HEK293 (cell line): ENCODE data around the gene RPL22.

Experiments
- CTCF ChIA-PET: fragments of 350-600 bp; formaldehyde crosslinking; extraction: SDS; loops from one replicate; lab custom pipeline; 2021; ENCODE audit warnings: antibody characterized with exemption; lab: Yijun Ruan, JAX
- POLR2A ChIA-PET: fragments of 300-600 bp; formaldehyde crosslinking; extraction: SDS; loops from one replicate; lab custom pipeline; 2020; ENCODE audit warnings: antibody characterized with exemption, inconsistent platforms; lab: Yijun Ruan, JAX
- H3K27ac ChIP-seq: fragments of 200-500 bp; sonication (Bioruptor generic); 2 replicates; pipeline ENCODE4 v1.5.1; 2014; ENCODE audit warnings: low read depth, low read length, control low read depth, inconsistent platforms; ENCODE audit errors: extremely low read depth
- H3K36me3 ChIP-seq, 2 experiments: fragments of 200-500 bp in 1 of 2; sonication (Bioruptor generic) in 1 of 2; 1 replicate in 1 of 2; 2 replicates in 1 of 2; pipeline ENCODE4 v1.5.1; 2014 to 2017; ENCODE audit warnings: inconsistent platforms in 2 of 2, low read length in 2 of 2; ENCODE audit not compliant: control insufficient read depth in 2 of 2, insufficient read depth in 1 of 2
- H3K4me1 ChIP-seq: fragments of 200-500 bp; sonication (Bioruptor generic); 2 replicates; pipeline ENCODE4 v1.5.1; 2014; ENCODE audit warnings: mild to moderate bottlenecking, low read length, inconsistent platforms; ENCODE audit not compliant: control insufficient read depth, insufficient read depth
- H3K4me3 ChIP-seq: 2 replicates; pipeline ENCODE4 v1.5.1; 2011; ENCODE audit warnings: low read depth, mild to moderate bottlenecking, control low read depth, low read length, moderate library complexity
- H3K9me3 ChIP-seq: fragments of 200-500 bp; sonication (Bioruptor generic); 2 replicates; pipeline ENCODE4 v1.5.1; 2014; ENCODE audit warnings: low read depth, low read length, inconsistent platforms; ENCODE audit not compliant: control insufficient read depth, insufficient read depth
- KLF7 ChIP-seq: fragments of 450-650 bp; formaldehyde crosslinking; IDR thresholded peaks from 2 replicates; pipeline ENCODE4 v1.5.1; 2016; ENCODE audit warnings: missing biosample characterization, missing genetic modification characterization, borderline replicate concordance
- OSR2 ChIP-seq: fragments of 450-650 bp; formaldehyde crosslinking; IDR thresholded peaks from 2 replicates; pipeline ENCODE4 v1.5.1; 2016; ENCODE audit warnings: missing biosample characterization, missing genetic modification characterization
- SP2 ChIP-seq: fragments of 450-650 bp; formaldehyde crosslinking; IDR thresholded peaks from 2 replicates; pipeline ENCODE4 v1.5.1; 2016; ENCODE audit warnings: missing biosample characterization, missing genetic modification characterization
- ZBTB20 ChIP-seq: fragments of 450-650 bp; formaldehyde crosslinking; IDR thresholded peaks from 2 replicates; pipeline ENCODE4 v1.5.1; 2016; ENCODE audit warnings: missing biosample characterization, missing genetic modification characterization
- ZFP3 ChIP-seq: fragments of 450-650 bp; formaldehyde crosslinking; IDR thresholded peaks from 2 replicates; pipeline ENCODE4 v1.5.1; 2016; ENCODE audit warnings: low read depth, missing biosample characterization, missing genetic modification characterization
- ZNF138 ChIP-seq: fragments of 450-650 bp; formaldehyde crosslinking; IDR thresholded peaks from 2 replicates; pipeline ENCODE4 v1.5.1; 2016; ENCODE audit warnings: missing biosample characterization, missing genetic modification characterization, borderline replicate concordance
- ZNF292 ChIP-seq: fragments of 450-650 bp; formaldehyde crosslinking; IDR thresholded peaks from 2 replicates; pipeline ENCODE4 v1.5.1; 2016; ENCODE audit warnings: low read depth, missing biosample characterization, missing genetic modification characterization, borderline replicate concordance
- ZNF335 ChIP-seq: fragments of 450-650 bp; formaldehyde crosslinking; conservative IDR thresholded peaks from 2 replicates; pipeline ENCODE4 v1.5.1; 2016; ENCODE audit warnings: missing biosample characterization, missing genetic modification characterization
- ZNF626 ChIP-seq: fragments of 450-650 bp; sonication (Bioruptor Pico); formaldehyde crosslinking; IDR thresholded peaks from 2 replicates; pipeline ENCODE4 v1.5.1; 2018; ENCODE audit warnings: missing biosample characterization, missing genetic modification characterization, inconsistent platforms
- ZNF658 ChIP-seq: fragments of 450-650 bp; formaldehyde crosslinking; IDR thresholded peaks from 2 replicates; pipeline ENCODE4; 2016; ENCODE audit warnings: missing biosample characterization, missing genetic modification characterization
- ZNF707 ChIP-seq: fragments of 450-650 bp; formaldehyde crosslinking; IDR thresholded peaks from 2 replicates; pipeline ENCODE4 v1.5.1; 2016; ENCODE audit warnings: missing biosample characterization, missing genetic modification characterization
- ZNF776 ChIP-seq: fragments of 450-650 bp; formaldehyde crosslinking; IDR thresholded peaks from 2 replicates; pipeline ENCODE4 v1.5.0; 2017; ENCODE audit warnings: missing biosample characterization, missing genetic modification characterization, borderline replicate concordance
- ZNF785 ChIP-seq: fragments of 450-650 bp; formaldehyde crosslinking; IDR thresholded peaks from 2 replicates; pipeline ENCODE4 v1.5.1; 2016; ENCODE audit warnings: missing biosample characterization, missing genetic modification characterization
- ZXDB ChIP-seq: fragments of 450-650 bp; formaldehyde crosslinking; IDR thresholded peaks from 2 replicates; pipeline ENCODE4 v1.5.1; 2016; ENCODE audit warnings: missing biosample characterization, missing genetic modification characterization
- TF ChIP-seq, protein P1 (sequence below): fragments of 450-650 bp; formaldehyde crosslinking; IDR thresholded peaks from 2 replicates; pipeline ENCODE4 v1.5.1; 2016; ENCODE audit warnings: missing biosample characterization, missing genetic modification characterization
- TF ChIP-seq, protein P2 (sequence below): fragments of 450-650 bp; formaldehyde crosslinking; IDR thresholded peaks from 2 replicates; pipeline ENCODE4 v1.5.1; 2016; ENCODE audit warnings: missing biosample characterization, missing genetic modification characterization
- TF ChIP-seq, protein P3 (sequence below): fragments of 450-650 bp; formaldehyde crosslinking; IDR thresholded peaks from 2 replicates; pipeline ENCODE4 v1.5.1; 2016; ENCODE audit warnings: missing biosample characterization, missing genetic modification characterization, borderline replicate concordance
- TF ChIP-seq, protein P4 (sequence below): fragments of 450-650 bp; formaldehyde crosslinking; IDR thresholded peaks from 2 replicates; pipeline ENCODE4 v1.5.1; 2017; ENCODE audit warnings: missing biosample characterization, missing genetic modification characterization
- TF ChIP-seq, protein P5 (sequence below): IDR thresholded peaks from 2 replicates; pipeline ENCODE4 v1.6.1; 2011; ENCODE audit warnings: mild to moderate bottlenecking, low read depth, low read length, borderline replicate concordance
- TF ChIP-seq, protein P6 (sequence below): fragments of 450-650 bp; formaldehyde crosslinking; conservative IDR thresholded peaks from 2 replicates; pipeline ENCODE4 v1.5.1; 2016; ENCODE audit warnings: low read depth, missing biosample characterization, missing genetic modification characterization

The RPL22 gene

DNA sequence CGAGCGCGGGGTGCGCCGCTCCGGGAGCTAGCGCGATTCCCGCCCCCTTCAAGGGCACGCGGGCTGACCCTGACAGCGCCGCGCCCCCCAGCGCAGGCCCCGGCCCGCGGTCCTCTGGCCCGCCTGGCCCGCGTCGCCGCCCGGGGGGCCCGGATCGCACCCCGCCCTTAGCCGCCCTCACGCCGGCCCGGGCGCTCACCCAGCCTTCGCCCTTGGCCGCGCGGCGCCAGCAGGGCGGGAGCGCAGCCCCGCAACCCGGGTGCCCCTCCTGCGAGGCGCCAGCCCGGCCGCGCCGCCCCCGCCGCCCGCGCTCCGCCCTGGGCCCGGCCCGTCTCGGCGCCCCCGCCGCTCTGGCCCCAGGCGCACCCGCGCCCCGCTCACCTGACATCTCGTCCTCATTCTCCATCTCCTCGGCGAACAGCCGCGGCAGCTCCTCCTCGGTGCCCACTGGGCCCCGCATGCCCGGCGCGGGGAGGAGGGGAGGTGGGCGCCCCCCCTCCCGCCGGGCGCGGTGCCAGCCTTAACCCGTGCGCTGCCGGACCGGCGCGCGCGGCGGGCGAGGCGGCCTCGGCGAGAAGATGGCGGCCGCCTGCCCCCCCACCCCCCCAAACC, 19.7 kb downstream of the RPL22 start:
- CTCF ChIA-PET: no interaction called here

DNA sequence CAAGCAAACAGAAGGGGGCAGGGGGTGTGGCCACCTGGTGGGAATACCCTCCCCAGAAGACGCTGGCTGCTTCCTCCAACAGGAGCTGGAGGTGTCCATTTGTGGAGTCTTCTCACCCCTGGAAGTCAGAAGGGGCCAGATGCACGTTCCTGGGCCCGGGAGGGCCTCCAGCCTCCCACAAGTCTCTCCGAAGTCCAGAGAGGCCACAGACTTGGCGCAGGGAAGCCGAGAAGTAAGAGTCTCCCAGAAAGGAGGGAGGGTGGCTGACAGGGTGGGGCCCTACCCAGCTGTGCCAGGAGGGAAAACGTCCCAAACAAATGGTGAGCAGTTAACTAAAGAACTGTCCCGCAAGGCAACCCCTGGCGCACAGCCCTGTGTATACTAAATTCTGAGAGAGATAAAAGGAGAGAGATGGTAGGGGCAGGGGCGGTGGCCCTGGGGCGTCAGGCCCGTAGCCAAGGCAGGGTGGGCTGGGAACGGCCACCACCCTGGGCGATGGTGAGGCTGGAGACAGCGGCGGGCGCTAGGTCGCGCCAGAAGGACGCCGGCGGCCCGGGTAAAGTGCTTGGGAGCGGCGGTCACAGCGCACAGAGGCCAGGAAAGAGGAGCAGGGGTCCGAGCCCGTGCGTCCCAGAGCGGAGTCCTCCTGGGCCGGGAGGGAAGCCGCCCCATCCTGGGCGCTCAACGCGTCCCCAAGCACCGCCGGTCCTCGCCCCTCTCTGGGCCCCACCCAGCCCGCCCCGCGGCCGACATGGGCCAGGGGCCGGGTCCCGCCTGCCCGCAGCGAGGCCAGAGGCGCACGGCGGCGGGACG, 20.4 kb downstream of the RPL22 start:
- Histone ChIP-seq H3K4me3 (peak overlapping the region; percentile 19), H3K27ac (no peak overlapping the region), H3K9me3 (no peaks in the 10 kb centered on the region), H3K36me3 (no peaks in the 10 kb centered on the region), H3K4me1 (no peaks in the 10 kb centered on the region)
- CTCF ChIA-PET: interaction anchor here (0.6 kb wide), 1 partner anchor 9 kb away, joined by 3 read pairs; no protein-coding TSS in a partner anchor
- POLR2A ChIA-PET: no interaction called here
- TF ChIP-seq, protein P1, sequence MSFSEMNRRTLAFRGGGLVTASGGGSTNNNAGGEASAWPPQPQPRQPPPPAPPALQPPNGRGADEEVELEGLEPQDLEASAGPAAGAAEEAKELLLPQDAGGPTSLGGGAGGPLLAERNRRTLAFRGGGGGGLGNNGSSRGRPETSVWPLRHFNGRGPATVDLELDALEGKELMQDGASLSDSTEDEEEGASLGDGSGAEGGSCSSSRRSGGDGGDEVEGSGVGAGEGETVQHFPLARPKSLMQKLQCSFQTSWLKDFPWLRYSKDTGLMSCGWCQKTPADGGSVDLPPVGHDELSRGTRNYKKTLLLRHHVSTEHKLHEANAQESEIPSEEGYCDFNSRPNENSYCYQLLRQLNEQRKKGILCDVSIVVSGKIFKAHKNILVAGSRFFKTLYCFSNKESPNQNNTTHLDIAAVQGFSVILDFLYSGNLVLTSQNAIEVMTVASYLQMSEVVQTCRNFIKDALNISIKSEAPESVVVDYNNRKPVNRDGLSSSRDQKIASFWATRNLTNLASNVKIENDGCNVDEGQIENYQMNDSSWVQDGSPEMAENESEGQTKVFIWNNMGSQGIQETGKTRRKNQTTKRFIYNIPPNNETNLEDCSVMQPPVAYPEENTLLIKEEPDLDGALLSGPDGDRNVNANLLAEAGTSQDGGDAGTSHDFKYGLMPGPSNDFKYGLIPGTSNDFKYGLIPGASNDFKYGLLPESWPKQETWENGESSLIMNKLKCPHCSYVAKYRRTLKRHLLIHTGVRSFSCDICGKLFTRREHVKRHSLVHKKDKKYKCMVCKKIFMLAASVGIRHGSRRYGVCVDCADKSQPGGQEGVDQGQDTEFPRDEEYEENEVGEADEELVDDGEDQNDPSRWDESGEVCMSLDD (tag by site-specific recombination): 0 out of 2 replicates have a peak, but pooled peaks have one; percentile 21
- peak; percentile 77; the same call in 1 of the 2 replicates for TF ChIP-seq ZBTB20
- no peak for TF ChIP-seq ZNF785 (tag by site-specific recombination)
- peak; percentile 21; the same call in 1 of the 2 replicates for TF ChIP-seq SP2
- TF ChIP-seq ZNF138 (tag by site-specific recombination): no peak
- TF ChIP-seq ZXDB: no peak
- no peak for TF ChIP-seq ZNF292 (tag by site-specific recombination)
- no peak for TF ChIP-seq OSR2 (tag by site-specific recombination)
- 0 out of 2 replicates have a peak, but pooled peaks have one; percentile 25 for TF ChIP-seq KLF7 (tag by site-specific recombination)
- TF ChIP-seq ZNF658: no peak
- TF ChIP-seq, protein P2, sequence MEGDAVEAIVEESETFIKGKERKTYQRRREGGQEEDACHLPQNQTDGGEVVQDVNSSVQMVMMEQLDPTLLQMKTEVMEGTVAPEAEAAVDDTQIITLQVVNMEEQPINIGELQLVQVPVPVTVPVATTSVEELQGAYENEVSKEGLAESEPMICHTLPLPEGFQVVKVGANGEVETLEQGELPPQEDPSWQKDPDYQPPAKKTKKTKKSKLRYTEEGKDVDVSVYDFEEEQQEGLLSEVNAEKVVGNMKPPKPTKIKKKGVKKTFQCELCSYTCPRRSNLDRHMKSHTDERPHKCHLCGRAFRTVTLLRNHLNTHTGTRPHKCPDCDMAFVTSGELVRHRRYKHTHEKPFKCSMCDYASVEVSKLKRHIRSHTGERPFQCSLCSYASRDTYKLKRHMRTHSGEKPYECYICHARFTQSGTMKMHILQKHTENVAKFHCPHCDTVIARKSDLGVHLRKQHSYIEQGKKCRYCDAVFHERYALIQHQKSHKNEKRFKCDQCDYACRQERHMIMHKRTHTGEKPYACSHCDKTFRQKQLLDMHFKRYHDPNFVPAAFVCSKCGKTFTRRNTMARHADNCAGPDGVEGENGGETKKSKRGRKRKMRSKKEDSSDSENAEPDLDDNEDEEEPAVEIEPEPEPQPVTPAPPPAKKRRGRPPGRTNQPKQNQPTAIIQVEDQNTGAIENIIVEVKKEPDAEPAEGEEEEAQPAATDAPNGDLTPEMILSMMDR (tag by site-specific recombination): no peak
- no peak for TF ChIP-seq ZNF626

More for the DNA sequence above, 19.7 kb downstream of the RPL22 start:
- Histone ChIP-seq H3K4me1 (no peaks in the 10 kb centered on the region), H3K4me3 (peak overlapping the region; percentile 29), H3K36me3 (peaks cover 0 to 6% of the 10 kb centered on the region in 2 experiments; a peak in 1 of 3 replicates), H3K9me3 (no peaks in the 10 kb centered on the region), H3K27ac (no peak overlapping the region; the same call in 1 of the 2 replicates)
- no peak for TF ChIP-seq ZNF776 (tag by site-specific recombination)
- TF ChIP-seq, protein P3, sequence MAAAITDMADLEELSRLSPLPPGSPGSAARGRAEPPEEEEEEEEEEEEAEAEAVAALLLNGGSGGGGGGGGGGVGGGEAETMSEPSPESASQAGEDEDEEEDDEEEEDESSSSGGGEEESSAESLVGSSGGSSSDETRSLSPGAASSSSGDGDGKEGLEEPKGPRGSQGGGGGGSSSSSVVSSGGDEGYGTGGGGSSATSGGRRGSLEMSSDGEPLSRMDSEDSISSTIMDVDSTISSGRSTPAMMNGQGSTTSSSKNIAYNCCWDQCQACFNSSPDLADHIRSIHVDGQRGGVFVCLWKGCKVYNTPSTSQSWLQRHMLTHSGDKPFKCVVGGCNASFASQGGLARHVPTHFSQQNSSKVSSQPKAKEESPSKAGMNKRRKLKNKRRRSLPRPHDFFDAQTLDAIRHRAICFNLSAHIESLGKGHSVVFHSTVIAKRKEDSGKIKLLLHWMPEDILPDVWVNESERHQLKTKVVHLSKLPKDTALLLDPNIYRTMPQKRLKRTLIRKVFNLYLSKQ: no peak
- TF ChIP-seq ZFP3 (tag by site-specific recombination): no peak
- no peak for TF ChIP-seq ZNF335 (tag by site-specific recombination)
- TF ChIP-seq, protein P4, sequence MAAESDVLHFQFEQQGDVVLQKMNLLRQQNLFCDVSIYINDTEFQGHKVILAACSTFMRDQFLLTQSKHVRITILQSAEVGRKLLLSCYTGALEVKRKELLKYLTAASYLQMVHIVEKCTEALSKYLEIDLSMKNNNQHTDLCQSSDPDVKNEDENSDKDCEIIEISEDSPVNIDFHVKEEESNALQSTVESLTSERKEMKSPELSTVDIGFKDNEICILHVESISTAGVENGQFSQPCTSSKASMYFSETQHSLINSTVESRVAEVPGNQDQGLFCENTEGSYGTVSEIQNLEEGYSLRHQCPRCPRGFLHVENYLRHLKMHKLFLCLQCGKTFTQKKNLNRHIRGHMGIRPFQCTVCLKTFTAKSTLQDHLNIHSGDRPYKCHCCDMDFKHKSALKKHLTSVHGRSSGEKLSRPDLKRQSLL: no peak
- TF ChIP-seq, protein P5, sequence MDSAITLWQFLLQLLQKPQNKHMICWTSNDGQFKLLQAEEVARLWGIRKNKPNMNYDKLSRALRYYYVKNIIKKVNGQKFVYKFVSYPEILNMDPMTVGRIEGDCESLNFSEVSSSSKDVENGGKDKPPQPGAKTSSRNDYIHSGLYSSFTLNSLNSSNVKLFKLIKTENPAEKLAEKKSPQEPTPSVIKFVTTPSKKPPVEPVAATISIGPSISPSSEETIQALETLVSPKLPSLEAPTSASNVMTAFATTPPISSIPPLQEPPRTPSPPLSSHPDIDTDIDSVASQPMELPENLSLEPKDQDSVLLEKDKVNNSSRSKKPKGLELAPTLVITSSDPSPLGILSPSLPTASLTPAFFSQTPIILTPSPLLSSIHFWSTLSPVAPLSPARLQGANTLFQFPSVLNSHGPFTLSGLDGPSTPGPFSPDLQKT: no peak
- TF ChIP-seq, protein P6, sequence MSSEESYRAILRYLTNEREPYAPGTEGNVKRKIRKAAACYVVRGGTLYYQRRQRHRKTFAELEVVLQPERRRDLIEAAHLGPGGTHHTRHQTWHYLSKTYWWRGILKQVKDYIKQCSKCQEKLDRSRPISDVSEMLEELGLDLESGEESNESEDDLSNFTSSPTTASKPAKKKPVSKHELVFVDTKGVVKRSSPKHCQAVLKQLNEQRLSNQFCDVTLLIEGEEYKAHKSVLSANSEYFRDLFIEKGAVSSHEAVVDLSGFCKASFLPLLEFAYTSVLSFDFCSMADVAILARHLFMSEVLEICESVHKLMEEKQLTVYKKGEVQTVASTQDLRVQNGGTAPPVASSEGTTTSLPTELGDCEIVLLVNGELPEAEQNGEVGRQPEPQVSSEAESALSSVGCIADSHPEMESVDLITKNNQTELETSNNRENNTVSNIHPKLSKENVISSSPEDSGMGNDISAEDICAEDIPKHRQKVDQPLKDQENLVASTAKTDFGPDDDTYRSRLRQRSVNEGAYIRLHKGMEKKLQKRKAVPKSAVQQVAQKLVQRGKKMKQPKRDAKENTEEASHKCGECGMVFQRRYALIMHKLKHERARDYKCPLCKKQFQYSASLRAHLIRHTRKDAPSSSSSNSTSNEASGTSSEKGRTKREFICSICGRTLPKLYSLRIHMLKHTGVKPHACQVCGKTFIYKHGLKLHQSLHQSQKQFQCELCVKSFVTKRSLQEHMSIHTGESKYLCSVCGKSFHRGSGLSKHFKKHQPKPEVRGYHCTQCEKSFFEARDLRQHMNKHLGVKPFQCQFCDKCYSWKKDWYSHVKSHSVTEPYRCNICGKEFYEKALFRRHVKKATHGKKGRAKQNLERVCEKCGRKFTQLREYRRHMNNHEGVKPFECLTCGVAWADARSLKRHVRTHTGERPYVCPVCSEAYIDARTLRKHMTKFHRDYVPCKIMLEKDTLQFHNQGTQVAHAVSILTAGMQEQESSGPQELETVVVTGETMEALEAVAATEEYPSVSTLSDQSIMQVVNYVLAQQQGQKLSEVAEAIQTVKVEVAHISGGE (tag by site-specific recombination): no peak
- TF ChIP-seq ZNF707 (tag by site-specific recombination): no peak
- POLR2A ChIA-PET: no interaction called here
